Fibroblast of skin of right quadriceps (primary cell): Measurements from ENCODE around the gene DPY19L3.
"Not testable (repeated sequence)": the region's sequence is repeated elsewhere in the genome, so short reads cannot be mapped to it uniquely, and the experiment has no call there.

Experiments used
- DNase-seq: peaks from one replicate; pipeline ENCODE4 v3.0.0-alpha.2; 2013

DPY19L3 gene

DNA sequence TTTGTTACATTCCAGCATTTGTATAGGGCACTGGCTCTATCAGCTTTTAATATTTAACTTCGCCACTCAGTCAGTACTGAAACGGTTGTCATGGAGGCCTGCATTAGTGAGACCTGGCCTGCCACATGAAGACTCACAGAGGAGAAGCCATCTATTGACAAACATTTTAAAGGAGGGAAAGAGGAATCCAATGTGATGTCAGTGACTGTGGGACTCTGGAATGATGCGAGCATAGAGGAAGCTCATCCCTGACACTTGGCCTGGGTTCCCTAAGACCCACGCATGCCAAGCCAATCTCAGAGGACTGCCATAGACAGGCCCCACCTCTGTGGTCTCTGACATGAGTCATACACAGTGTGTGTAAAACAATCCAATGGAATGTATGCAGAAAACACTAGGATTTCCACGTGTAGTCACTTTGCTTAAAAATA is 7.9 kb upstream of the DPY19L3 start:
- DNase-seq: peak; percentile 83

DNA sequence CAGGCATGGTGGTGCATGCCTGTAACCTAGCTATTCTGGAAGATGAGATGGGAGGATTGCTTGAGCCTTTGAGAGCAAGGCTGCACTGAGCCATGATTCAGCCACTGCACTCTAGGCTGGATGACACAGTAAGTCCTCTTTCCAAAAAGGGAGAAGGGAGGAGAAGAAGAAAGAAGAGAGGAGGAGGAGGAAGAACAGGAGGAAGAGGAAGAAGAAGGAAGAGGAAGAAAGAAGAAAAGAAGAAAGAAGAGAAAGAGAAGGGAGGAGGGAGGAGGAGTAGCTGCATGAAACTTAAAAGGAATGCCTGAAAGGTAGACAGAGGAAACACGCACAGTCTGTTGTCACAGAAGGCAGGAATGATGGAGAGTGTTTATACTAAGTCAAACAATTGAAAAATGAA is 3.6 kb upstream of the DPY19L3 start:
- DNase-seq: no peak

DNA sequence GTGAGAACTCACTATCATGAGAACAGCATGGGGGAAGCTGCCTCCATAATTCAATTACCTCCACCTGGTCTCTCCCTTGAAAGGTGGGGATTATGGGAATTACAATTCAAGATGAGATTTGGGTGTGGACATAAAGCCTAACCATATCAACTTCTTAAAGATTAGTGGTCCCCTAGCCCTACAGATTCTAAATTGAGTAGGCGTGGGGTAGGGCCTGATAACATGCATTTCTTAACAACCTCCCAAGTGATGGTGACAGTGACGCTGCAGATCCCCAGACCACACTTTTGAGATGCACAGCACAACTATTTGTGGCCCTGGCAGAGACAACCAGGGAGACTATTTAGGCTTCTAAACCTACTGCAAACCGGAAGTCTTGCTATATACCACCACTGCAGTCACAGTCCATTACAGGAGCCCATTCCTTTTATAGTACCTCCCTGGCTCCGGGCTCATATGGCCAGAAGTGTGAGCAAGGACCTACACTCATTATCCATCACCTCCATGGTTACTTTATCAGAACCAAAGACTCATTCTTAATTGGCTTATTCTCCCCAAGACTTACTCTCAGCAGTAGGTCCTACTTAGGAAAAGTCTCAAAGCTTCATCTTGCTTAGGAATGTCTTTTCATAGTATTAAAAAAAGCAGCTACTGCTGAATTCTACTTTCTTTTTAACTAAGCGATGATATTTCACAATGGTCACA is 2.1 kb upstream of the DPY19L3 start:
- no peak for DNase-seq

DNA sequence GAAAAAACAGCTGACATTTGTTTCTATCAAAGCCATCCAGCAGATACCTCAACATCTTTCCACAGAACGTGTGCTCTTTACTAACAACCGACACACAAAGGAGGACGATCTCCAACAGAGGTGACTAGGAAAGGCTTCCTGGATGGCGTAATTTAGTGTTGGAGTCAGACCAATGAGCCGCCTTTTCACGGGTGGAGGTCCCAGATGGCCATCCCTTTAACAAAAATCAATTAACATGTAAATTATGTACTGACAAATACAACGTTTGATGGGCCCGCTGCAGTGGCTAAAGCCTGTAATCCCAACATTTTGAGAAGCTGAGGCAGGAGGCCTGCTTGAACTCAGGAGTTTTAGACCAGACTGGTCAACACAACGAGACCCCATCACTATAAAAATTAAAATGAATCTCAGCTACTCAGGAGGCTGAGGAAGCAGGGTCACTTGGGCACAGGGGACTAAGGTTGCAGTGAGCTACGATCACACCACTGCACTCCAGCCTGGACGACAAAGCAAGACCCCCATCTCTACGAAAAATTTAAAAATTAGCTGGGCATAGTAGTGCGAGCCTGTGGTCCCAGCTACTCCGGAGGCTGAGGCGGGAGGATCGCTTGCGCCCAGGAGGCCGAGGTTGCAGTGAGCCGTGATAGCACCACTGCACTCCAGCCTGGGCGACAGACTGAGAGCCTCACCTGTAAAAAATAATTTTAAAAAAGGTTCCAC is 1.2 kb upstream of the DPY19L3 start:
- no peak for DNase-seq

DNA sequence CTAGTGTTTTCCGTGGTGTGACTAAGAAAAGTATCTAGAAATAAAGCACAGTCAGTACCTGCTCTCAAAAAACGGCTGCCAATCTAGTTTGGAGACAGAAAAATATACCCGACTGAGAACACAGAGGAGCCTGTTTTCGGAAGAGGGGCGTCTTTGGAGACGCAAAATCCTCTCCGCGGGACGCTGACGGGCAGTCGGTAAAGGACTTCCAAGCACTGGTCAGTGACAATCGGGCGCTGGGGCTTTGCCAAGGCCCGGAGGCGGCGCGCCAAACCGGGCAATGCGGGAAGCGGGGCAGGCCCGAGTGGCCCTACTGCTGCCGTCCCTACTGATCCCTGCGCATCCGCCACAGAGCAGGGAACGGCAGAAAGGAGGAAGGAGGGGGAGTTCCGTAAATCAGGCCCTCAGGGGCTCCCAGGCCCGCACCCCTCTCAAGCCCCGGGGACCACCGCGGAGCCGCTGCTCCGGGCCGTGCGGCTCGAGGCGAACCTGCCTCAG is 588 bp upstream of the DPY19L3 start:
- DNase-seq: no peak

DNA sequence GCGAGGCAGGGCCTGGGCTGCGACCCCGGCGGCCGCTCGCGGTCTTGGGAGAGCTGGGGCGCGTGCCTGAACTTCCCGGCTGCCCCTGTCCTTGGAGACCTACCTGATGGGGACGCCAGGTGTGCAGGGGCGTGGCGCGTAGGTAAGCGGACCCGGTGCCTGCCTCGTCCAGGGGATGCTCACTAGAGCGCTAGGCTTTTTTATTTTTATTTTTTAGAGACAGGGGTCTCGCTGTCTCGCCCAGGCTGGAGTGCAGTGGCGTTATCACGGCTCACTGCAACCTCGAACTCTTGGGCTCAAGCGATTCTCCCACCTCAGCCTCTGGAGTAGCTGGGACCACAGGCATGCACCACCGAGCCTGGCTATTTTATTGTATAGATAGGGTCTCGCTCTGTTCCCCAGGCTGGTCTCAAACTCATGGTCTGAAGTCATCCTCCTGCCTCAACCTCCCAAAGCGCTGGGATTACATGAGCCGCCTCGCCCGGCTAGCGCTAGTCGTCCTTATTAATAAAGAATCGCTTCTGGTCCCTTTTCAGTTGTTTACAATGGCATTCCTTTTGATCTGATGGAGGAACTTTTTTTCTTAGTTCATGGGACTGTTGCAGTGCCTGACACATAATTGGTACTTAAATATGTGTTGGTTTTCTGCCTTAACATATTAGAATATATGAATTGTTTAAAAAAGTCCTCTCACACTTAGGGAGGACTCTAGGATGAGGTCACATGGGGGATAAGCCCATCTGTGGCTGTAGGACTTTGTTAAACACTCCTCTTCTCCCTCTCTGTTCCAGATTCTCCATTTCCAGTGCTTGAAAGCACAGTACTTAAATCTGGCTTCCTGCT is 812 bp downstream of the DPY19L3 start:
- no peak for DNase-seq

DNA sequence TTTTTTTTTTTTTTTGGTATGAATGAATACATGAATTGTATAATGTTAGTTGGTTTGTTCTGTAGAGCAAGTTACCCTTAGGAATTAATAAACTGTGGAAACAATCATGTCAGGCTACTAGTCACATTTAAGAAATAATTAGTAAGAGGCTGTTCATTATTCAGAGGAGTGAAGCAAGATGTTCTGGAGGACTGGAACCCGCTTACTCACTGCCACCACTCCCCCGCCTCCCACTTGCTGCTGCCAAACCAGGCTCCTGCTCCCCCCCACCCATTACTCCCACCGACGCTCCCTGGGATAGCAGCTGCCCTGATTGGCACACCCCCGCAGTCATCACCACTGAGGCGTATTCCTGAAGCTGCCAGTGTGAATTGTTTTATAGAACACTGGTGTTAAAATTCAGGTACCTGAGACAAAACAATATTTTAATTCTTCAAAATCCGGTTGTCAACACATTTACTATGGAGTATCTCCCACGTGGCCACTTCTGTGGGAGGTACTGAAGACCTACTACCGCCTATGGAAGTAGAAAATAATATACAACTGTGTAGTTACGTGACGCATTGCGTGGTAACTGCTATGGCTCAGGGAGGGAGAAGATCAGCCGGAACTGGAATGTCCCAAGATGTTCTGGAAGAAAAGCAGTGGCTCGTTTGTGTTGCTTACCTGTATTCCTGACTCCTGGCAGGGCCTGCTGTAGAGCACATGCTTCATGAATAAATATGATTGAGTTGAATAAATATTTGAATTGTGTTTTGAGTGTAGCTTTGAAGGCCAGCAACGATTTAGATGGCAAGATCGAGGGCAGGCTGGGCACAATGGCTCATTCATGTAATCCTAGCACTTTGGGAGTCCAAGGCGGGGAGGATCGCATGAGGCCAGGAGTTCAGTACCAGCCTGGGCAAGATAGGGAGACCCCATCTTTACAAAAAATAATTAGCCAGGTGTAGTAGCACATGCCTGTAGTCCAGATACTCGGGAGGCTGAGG is 1.7 kb downstream of the DPY19L3 start:
- DNase-seq: peak; percentile 34

DNA sequence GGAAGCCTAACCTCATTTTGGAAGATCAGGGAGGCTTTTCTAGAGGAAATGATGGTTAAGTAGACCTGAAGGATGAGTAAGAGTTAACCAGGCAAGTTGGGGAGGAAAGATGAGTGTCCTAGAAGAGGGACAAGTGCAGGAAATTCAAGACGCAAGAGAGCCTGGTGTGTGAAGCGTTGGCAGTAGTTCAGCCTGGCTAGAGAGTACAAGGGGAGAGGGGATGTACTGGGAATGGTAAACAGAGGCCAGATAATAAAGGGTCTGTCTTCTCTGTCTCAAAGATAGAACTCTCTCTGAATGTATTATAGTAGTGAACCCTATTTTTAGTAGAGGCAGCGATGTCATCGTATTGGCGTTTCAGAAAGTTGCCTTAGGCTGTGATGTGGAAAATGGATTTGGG is 9.7 kb downstream of the DPY19L3 start:
- no peak for DNase-seq

DNA sequence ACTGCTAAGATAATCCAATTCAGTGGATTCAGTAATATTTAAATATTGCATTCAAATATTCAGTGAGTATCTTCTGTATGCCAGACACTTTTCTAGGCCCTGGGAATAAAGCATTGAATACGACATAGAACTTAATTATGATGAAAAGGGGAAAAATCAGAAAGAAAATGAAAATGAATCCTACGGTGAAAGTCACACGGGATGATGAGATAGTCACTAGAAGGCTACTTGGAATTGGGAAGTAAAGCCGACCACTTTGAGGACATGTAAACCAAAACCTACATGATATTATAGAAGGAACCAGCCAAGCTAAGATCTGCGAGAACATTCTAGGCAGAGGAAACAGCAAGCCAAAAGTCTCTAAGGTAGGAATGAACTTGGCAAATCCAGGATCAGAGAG is 10.1 kb downstream of the DPY19L3 start:
- no peak for DNase-seq

DNA sequence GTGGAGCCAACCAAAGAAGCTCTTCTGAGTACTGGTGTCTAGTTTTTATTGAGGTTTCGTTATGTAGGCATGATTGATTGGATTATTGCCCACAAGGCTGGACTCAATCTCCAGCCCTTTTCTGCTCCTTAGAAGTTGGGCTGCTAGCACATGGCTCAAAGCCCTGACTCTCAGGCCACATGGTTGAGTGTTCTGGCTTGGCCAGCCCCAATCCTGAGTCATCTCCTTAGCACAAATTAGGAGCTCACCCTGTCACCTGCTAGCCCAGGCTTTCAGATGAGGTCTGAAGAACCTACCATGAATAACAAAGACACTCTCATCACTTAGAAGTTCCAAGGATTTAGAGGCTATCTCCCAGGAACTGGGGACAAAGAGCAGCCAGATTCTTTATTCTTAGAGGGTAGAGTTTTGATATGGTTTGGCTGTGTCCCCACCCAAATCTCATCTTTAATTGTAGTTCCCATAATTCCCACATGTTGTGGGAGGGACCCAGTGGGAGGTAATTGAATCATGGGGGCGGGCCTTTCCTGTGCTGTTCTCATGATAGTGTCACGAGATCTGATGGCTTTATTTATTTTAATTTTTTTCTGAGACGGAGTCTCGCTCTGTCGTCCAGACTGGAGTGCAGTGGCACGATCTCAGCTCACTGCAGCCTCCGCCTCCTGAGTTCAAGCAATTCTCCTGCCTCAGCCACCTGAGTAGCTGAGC is 11.3 kb downstream of the DPY19L3 start:
- DNase-seq: no peak

DNA sequence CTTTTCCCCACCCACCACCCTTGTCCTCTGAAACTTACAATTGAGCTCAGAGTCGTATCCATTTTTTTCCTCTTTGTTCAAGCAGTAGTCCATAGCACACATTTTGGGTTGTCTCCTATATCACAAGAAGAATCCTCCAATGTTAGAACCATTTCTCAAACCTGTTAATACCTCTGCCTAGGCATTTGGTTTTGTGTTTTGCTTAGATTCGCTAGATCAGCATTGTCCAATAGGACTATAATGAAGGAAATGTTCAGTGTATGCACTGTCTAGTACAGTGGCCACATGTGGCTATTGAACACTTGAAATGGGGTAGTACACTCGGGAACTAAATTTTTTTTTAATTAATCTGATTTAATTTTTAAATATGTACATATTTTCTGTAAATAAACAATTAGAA is 12.6 kb downstream of the DPY19L3 start:
- DNase-seq: no peak

DNA sequence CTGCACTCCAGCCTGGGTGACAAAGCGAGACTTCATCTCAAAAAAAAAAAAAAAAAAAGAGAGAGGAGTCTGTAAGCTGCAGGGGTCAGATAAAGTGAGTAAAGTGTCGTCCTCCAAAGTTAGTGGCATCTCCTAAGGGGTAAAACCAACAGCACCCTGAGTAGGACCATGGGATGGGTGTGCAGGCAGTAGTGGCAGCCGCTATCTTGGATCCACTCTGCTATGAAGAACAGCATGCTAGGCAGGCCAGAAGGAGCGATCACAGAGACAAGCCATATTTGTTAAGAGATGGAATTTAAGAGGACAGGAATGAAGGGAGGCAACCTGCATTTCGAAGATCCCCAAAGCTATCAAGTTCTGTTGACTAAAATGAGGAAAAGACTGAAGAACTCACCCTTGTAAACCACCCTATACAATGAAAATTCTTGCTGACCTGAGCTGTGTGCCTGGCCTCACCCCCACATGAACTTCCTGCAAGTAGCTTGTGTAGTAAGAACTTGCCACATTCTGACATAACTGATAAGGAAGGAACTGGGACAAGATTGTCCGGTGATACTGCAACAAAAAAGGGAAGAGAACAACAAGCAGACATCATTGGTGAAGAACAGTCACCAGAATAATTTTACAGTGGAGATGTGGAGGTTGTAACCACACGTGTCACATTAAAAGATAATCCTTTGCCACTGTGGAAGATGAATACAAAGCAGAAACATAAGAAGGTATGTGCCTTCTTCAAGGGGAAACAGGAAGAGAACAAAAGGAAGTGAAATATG is 16.2 kb downstream of the DPY19L3 start:
- DNase-seq: no peak

DNA sequence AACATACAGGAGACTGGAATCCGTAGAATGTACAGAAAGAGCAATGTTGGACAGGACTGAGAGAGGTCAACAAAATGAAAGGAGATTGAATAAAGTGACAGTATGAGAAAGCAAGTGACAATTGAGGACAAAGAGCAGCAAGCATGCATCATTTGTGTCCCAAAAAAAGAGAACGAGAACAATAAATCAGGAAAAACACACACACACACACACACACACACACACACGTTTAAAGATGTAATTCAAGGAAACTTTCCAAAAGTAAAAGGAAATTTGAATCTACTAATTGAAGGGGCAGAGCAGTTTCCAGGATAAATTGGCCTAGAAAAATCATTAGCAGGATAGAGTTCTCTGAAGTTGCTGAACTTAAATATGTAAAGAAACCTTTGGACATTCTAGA is 16.9 kb downstream of the DPY19L3 start:
- no peak for DNase-seq

DNA sequence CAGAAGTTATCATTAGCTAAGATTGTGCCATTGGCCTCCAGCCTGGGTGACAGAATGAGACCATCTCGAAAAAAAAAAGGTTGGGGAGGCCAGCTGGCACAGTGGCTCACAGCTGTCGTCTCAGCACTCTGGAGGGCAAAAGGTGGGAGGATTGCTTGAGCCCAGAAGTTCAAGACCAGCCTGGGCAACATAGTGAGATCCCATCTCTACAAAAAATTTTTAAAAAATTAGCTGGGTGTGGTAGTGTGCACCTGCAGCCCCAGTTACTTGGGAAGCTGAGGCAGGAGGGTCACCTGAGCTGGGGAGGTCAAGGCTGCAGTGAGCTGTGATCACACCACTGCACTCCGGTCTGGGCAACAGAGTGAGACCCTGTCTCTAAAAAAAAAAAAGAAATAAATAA is 18.4 kb downstream of the DPY19L3 start:
- DNase-seq: not testable (repeated sequence)

DNA sequence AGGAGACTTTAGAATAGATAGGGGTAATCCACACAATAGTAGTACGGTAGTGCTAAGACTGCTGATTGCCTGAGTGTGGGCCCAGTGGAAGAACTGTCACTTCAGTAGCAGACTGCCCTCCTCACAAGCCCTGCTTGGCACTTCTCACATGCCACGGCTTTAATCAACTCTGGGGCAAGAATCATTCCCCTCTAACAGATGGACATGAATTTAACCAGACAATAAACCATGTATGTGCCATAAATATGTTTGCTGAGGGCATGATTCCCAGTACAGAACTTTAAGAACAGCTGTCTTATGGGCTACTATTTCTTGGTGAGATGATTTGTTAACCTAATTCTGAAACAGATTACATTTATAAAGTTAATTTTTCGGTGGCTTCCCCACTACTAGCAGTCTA is 22.0 kb downstream of the DPY19L3 start:
- DNase-seq: no peak

DNA sequence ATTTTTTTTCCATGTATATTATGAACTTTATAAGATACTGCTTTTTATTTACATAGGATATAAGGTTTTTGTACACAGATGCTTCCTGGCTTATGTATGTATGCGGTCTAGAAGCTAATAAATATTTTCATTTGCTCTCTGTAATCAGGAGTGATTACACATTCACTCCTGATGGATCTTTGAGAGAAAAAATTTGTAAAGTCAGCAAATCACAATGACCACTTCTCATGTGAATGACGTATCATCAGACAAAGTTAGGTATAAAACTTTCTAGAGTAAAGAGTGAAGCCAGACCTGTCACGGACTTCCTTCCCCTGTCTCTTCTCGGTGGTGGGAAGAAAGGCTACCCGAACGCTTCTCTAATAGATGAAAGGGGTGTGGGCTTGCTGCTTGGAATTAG is 31.1 kb downstream of the DPY19L3 start:
- DNase-seq: no peak

DNA sequence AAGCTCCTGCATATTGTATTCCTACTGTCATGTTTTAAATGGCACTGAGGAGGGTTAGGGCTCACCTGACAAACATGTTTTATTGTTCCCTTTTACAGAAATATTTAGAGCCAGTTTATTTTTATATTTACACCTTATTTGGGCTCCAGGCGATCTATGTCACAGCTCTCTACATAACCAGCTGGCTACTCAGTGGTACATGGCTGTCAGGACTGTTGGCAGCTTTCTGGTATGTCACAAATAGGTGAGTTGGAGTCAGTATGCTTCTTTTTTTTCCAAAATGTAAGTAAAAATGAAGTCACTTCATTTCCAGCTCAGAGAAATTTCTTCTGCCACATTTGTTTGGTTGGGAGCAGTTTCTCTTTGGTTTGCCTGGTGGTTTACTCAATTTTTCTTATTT is 31.5 kb downstream of the DPY19L3 start:
- DNase-seq: no peak

DNA sequence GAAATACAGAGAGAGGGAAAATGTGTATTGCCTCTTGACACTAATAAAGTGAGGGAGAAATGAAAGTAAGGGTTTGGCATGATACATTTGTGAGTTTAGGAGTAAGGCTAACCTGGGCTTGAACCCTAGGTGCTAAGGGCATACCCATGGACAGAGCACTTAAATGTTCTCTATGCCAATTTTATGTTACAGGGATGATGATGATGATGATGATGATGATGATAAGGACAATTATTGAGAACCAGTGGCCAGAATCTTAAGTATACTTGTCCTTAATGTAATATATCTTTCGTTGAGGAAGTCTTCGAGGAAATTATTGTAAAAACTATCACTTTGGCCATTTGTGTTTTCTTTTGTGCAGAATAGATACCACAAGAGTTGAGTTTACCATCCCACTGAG is 33.2 kb downstream of the DPY19L3 start:
- no peak for DNase-seq

DNA sequence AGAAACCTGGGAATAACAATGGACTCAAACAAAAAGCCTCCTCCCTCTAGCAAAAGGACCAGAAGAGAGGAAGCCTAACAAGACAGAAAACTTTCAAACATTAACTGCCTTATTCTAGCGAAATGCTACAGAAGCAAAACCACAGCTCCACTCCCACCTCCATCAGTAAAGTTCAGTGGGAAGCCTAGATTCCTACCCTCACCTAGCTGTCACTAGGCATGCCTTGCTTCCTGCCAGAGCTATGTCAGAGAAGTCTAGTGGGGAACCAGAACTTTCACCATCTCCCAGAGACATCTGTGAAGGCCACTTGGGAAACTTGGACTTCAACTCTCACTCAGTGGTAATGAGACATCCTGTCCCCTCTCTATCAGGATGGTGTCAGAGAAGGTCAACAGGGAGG is 37.1 kb downstream of the DPY19L3 start:
- DNase-seq: no peak

DNA sequence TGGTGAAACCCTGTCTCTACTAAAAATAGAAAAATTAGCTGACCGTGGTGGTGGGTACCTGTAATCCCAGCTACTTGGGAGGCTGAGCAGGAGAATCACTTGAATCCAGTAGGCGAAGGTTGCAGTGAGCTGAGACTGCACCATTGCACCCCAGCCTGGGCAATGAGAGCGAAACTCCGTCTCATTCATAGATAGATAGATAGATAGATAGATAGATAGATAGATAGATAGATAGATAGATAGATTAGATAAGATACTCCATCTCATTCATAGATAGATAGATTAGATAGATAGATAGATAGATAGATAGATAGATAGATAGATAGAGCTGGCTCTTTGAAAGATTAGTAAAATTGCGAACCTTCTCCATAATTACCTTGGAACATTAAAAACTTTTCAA is 42.0 kb downstream of the DPY19L3 start:
- not testable (repeated sequence) for DNase-seq

DNA sequence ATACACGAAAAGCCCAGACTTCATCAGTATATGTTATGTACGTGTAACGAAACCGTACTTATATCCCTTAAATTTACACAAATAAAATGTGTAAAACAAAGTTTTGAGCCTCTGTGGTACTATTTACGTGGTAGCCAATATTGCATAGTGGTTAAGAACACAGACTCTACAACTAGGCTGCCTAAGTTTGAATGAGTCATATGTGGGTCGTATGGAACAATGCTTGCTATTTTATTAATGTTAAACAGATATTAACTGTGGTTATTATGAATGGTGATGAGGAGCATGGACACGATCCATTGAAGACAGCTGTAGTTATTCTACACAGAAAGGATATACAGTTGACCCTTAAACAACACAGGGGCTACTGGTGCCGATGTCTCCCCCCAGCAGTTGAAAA is 42.5 kb downstream of the DPY19L3 start:
- no peak for DNase-seq
